Measurements from ENCODE around the gene RBMS1.

DNA sequence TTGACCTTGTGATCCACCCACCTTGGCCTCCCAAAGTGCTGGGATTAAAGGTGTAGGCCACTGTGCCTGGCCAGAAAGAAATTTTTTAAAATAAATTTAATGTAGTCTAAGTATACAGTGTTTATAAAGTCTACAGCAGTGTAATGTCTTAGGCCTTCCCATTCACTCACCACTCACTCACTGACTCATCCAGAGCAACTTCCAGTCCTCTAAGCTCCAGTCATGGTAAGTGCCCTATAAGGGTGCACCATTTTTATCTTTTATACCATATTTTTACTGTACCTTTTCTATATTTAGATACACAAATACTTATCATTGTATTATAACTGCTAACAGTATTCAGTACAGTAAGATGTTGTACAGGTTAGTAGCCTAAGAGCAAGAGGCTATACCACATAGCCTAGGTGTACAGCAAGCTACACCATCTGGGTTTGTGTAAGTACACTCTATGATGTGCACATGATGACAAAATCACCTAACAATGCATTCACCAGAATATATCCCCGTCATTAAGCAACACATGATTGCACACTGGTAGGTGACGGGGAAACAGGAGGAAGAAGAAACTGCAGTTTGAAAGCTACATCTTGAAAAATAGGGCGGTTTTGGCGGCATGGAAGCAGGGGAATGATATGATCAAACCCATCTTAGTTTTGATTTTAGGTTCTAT lies 188.4 kb downstream of the RBMS1 start:
- TF ChIP-seq, protein P1, sequence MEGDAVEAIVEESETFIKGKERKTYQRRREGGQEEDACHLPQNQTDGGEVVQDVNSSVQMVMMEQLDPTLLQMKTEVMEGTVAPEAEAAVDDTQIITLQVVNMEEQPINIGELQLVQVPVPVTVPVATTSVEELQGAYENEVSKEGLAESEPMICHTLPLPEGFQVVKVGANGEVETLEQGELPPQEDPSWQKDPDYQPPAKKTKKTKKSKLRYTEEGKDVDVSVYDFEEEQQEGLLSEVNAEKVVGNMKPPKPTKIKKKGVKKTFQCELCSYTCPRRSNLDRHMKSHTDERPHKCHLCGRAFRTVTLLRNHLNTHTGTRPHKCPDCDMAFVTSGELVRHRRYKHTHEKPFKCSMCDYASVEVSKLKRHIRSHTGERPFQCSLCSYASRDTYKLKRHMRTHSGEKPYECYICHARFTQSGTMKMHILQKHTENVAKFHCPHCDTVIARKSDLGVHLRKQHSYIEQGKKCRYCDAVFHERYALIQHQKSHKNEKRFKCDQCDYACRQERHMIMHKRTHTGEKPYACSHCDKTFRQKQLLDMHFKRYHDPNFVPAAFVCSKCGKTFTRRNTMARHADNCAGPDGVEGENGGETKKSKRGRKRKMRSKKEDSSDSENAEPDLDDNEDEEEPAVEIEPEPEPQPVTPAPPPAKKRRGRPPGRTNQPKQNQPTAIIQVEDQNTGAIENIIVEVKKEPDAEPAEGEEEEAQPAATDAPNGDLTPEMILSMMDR (IDR thresholded peaks at IDR 0.05): no peak
- TF ChIP-seq POLR2A (IDR thresholded peaks at IDR 0.05): no peak

All from right lobe of liver (tissue), 4 donors.